Heart left ventricle (tissue), 13 donors: Measurements from ENCODE around the gene SERPINF2.

Source experiments
- POLR2A ChIP-seq, 2 donors: fragments of 450-650 bp; IDR thresholded peaks; one replicate each; pipeline ENCODE4 v1.6.1; 2017; ENCODE audit warnings: antibody characterized with exemption in 2 of 2, mild to moderate bottlenecking in 2 of 2, moderate library complexity in 2 of 2
- TF ChIP-seq, protein P1 (sequence below), 12 donors: fragments of 200-600 bp; sonication (generic) in 4 of 12; IDR thresholded peaks; one replicate each; pipeline versions ENCODE4 v1.5.0 to v1.8.0; 2018 to 2022; ENCODE audit warnings: antibody characterized with exemption in 12 of 12, mild to moderate bottlenecking in 5 of 12
- donor health status: ischemic (EF 13 %, LVEDD 7.1; RV severe dilation, severe dysfunction).
- donor health status: DM: no; HTN: yes; CAD: no.
- donor health status: DM: no; HTN: no; CAD: no.
- donor health status: ischemic (EF 25% LVEDD 6.9; RV normal size, moderate dysfunction).
- donor health status: ischemic (EF 25% LVEDD 5.7; RV mildly dilated, moderate dysfunction).
- donor health status: ischemic (EF 35%, LVEDD 5.7; RV mildly dilated, moderate dysfunction).
- donor health status: nonischemic (EF 11% LVEDD 7.7; RV severe dilation, severe dysfunction).
- donor health status: DM: yes; HTN: yes; CAD: no.
- donor health status: PGD.
- donor health status: ischemic (EF 29% LVEDD 5.4; RV normal size, mild dysfunction).
- donor health status: nonischemic (EF 23%, LVEDD 6.1; RV moderate dilation, normal function).

DNA sequence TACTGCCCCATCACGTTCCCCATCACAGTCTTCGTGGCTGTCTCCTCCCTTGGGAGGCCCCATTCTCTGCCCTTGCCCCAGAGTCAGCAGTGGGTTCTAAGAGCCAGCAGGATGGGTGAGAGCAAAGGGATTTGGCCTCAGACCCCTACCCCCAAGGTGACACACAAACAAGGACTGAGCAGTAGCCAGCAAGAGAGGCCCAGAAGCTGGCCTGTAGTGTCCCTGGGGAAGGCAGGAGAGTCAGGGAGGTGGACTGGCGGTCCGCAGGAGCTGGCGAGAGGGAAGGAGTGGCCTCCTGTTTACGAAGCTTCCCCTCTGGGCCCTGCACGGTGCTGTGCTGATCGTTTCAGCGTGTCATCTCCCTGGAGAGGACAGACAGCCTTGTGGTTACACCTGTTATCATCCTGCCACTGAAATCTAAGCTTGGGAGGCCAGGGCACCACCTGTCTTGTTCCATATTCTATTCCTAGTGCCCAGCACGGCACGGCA lies 9.8 kb upstream of the SERPINF2 start:
- TF ChIP-seq, protein P1, sequence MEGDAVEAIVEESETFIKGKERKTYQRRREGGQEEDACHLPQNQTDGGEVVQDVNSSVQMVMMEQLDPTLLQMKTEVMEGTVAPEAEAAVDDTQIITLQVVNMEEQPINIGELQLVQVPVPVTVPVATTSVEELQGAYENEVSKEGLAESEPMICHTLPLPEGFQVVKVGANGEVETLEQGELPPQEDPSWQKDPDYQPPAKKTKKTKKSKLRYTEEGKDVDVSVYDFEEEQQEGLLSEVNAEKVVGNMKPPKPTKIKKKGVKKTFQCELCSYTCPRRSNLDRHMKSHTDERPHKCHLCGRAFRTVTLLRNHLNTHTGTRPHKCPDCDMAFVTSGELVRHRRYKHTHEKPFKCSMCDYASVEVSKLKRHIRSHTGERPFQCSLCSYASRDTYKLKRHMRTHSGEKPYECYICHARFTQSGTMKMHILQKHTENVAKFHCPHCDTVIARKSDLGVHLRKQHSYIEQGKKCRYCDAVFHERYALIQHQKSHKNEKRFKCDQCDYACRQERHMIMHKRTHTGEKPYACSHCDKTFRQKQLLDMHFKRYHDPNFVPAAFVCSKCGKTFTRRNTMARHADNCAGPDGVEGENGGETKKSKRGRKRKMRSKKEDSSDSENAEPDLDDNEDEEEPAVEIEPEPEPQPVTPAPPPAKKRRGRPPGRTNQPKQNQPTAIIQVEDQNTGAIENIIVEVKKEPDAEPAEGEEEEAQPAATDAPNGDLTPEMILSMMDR (IDR thresholded peaks at IDR 0.05), result no peak
- TF ChIP-seq POLR2A (IDR thresholded peaks at IDR 0.05), result no peak
